Stimulated activated naive CD8-positive, alpha-beta T cell treated with anti-CD3 and anti-CD28 coated beads, Interleukin-15, Interleukin-2, amounts not matched to agents 100 U/mL and 50 U/mL, for 24 hours (primary cell): Measurements from ENCODE around the gene FAM193A.
"Not testable (repeated sequence)": the region's sequence is repeated elsewhere in the genome, so short reads cannot be mapped to it uniquely, and the experiment has no call there.

ENCODE experiments used
- ATAC-seq: fragments of 150-1000 bp; cut with Tn5 transposase; one replicate; pipeline ENCODE4 v1.10.0; 2021
- DNase-seq: peaks from one replicate; pipeline ENCODE4 v3.0.0; 2021

FAM193A gene

DNA sequence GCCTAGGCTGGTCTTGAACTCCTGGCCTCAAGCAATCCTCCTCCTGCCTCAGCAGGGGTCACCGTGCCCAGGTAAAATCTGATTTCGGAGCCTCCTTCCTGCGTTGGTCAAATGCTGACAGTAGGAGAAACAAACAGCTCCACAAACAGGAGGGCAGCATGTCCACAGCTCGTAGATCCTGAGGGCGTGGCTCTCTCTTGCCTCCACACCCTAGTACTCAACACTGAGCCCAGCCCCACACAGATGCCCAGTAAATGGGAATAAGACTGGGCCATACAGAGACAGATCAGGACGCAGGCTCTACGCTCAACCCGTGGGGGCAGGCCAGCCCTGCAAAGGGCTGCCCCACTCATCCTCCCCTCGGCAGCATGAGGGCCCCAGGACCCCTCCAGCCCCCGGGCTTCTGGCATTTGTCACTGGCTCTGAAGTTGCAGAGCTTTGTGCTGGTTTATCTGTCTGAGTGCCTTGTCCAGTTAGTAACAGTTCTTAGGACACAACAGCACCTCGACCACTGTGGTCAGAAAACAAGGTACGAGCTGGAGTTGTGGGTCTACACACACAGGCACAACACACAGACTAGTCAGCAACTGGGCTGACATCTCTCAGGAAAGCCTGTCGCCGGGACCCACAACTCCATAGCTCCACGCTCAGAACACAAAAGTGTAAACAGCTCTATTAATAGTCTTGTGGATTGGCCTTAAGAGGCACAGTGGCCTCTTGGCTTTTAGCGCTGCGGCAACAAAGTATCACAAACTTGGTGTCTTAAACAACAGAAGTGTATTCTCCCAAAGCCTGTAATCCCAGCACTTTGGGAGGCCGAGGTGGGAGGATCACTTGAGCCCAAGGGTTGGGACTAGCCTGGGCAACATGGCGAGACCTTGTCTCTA, 214.5 kb downstream of the FAM193A start:
- no peak for ATAC-seq
- DNase-seq = no peak

GRCh38 chr4:2753436-2753835, 217.0 kb downstream of the FAM193A start:
- DNase-seq (no peak), ATAC-seq (no peak)

GRCh38 chr4:2754848-2755819, 218.7 kb downstream of the FAM193A start:
- no peak for DNase-seq
- ATAC-seq = no peak

DNA sequence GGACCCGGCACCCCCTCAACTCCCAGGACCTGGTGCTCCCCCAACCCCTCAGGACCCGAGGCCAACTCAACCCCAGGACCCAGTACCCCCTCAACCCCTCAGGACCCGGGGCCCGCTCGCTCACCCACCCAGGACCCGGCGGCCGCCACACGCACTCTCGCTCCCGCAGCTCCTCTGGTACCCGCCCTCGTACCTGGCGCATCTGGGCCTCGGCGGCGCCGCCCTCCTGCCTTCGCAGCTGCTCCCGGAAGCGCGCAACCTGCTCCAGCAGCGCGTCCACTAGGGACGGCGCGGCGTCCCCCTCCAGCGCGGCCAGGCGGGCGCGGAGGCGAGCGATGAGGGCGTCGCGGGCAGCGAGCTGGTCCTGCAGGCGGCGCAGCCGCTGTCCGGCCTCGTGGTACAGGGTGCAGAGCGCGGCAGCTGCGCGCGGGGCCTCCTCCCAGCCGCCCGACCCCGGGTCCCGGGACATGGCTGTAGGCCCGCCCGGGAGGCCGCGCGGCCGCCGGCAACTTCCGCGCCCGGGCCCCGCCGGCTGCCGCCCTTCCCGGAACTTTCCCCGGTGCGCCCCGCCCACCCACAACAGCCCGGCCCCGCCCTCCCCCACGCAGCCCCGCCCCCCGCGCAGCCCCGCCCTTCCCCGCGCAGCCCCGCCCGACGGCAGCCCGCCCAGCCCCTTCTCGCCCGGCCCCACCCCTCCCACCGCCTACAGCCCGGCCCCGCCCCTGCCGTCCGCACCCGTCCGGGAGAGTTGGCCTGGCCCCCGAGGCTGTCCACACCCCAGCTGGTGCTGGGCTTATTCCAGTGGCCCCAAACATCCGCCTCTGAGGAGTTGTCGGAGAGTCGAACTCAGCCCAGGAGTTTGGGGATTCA, 219.6 kb downstream of the FAM193A start, which contains the start of gene TNIP2:
Gene TNIP2 (minus strand): TSS at position 516 of the 870 bp plus-strand sequence. CDS start 47 bp downstream, at position 469.
- ATAC-seq = peak; percentile 81
- peak; percentile 84 for DNase-seq

GRCh38 chr4:2756691-2757350, 220.4 kb downstream of the FAM193A start:
- DNase-seq (no peak), ATAC-seq (no peak)

DNA sequence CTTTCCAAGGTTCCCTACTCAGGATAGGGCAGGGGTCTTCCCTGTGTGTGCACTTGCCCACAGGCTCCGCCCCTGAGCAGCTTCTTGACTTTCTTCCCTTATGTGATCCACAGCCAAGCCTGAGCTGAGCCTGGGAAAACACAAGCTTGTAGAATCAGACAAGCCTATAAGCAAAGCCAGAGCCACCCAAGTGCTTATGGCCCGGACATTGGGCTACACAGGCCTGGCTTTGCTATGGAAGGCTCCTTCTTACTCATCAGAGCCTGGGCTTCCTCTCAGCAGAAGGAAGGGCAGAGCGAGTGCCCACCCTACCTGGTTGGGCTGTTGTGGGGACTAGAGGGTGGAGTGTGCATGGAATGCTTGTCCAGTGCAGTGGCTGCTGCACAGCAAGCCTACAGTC, 221.0 kb downstream of the FAM193A start:
- ATAC-seq = no peak

GRCh38 chr4:2761035-2761923, 224.8 kb downstream of the FAM193A start:
- no peak for ATAC-seq
- peak; percentile 40 for DNase-seq

More for the DNA sequence above, 221.0 kb downstream of the FAM193A start:
- no peak for DNase-seq

DNA sequence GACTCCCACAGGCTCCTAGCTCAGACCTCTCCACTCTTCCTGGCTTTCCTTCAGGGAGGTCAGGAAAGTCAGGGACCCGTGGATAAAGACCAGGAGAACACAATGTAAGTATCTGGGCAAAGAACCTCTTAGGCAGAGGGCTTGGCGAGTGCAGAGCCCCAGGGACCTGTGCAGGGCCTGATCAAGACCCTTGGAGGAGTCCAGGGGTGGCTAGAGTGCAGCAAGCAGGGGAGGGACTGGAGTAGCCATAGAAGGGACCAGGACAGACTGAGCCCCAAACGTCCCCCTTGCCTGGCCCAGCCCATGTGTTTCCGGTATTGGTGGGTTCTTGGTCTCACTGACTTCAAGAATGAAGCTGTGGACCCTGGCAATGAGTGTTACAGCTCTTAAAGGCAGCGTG, 225.6 kb downstream of the FAM193A start:
- no peak for DNase-seq
- ATAC-seq = no peak

- DNase-seq, ATAC-seq: not testable (repeated sequence)
Observed at GRCh38 chr4:2762486-2763370, 226.3 kb downstream of the FAM193A start.

GRCh38 chr4:2763511-2763967, 227.1 kb downstream of the FAM193A start:
- no peak for ATAC-seq

DNA sequence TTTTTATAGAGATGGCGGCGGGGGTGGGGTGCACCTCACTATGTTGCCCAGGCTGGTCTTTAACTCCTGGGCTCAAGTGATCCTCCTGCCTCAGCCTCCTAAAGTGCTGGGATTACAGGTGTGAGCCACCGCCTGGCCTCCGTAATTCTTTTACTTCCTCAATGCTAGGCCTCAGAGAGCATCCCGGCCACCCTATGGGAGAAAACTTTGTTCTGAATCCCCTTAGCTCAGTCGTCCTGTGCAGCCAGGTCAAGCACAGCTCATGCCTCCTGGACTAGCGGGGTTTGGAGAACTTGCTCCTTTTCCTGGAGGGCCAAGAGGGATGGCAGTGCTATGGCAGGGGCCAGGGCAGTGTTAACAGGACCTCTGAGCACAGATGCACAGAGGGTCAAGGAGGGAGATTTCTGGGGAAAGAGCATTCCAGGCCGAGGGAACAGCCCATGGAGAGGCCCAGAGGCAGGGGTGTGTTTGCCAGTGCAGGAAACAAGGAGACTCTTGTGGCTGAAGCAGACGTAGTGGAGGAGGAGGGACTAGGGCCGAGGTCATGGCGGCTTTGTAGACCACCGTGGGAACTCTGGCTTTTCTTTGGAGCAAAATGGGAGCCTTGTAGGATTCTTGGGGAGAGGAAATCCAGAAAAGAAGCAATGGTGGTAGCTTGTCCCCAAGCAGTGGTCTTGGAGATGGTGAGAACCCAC, 229.5 kb downstream of the FAM193A start:
- ATAC-seq = no peak
- DNase-seq = no peak

More at GRCh38 chr4:2763511-2763967, 227.1 kb downstream of the FAM193A start:
- no peak for DNase-seq

DNA sequence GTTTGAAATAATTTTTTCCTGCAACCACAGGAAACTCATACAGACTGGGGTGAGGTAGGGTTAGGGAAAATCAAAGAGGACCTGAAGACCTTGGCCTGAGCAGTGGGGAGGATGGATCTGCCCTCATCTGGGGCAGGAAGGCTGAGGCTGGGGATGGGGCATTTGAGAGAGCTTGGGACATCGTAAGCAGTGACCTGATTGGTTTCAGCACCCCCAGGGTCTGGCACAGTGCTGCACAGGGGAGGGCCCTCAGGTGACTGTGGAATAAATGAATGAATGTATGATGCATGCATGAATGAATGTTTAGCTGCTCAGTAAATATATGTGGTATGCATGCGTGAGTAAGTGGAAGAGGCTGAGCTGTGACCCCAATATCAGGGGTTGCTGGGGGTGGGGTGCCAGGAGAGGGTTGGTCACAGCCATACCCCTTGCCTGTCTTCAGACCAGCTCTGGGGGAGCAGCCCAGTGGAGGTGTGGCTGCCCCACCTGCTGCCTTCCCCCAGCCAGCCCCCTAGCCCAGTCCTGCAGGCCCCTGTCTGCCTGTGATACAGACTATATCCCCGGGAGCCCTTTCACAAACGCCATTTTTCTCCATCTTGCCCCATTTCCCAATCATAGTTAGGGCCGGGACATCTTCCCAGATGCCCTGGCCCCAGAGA, 230.7 kb downstream of the FAM193A start:
- ATAC-seq (no peak), DNase-seq (no peak)

GRCh38 chr4:2767705-2768074, 231.2 kb downstream of the FAM193A start:
- ATAC-seq (no peak), DNase-seq (no peak)

DNA sequence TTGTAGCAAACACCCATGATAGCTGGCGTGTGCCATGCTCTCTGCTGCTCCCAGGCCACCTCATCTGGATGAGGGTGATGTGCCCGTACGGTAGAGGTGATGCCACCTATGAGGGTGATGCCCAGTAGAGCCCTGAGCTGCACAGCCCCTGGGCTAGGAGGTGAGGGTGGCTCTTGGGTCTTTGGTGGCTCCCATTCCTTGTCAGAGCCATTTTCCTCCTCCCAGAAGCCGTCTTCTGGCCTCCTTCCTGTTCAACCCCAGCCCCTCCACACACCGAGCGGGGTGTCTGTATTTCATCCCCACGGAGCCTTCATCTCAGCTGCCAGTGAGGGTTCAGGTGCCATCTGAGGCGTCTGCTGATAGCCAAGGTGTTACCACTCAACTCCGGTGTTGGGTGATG, 231.7 kb downstream of the FAM193A start:
- DNase-seq (no peak), ATAC-seq (no peak)

- DNase-seq (no peak), ATAC-seq (no peak)
Observed at GRCh38 chr4:2768921-2769336, 232.5 kb downstream of the FAM193A start.

DNA sequence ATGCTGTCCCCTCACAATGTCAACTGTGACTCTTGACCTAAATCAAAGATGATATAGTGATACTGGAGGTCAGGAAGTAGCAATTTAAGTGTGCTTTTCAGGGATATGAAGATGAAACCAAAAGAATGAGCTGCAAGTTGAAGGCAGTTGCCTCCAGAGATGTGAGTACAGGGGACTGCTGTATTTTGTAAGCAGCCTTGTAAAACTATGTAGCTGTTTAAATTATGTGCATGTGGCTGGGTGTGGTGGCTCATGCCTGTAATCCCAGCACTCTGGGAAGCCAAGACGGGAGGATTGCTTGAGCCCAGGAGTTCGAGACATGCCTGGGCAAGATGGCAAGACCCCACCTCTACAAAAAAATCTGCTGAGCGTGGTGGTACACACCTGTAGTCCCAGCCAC, 234.8 kb downstream of the FAM193A start:
- no peak for ATAC-seq
- DNase-seq = no peak

DNA sequence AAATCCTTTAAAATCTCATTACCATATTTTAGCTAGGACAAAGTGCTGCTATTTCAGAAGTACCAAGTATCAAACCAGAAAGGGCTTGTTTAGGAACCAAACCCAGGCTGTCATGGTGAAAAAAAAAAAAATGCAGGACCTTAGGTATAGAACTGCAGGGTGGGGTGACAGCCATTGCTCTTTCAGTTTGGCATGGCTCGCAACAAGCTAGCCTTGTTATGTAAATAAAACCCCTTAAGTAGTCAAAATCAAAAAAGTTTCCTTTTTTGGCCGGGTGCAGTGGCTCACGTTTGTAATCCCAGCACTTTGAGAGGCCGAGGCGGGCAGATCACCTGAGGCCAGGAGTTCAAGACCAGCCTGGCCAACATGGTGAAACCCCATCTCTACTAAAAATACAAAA, 244.2 kb downstream of the FAM193A start:
- not testable (repeated sequence) for DNase-seq, ATAC-seq

- DNase-seq = no peak
- no peak for ATAC-seq
Observed at GRCh38 chr4:2781911-2782310, 245.5 kb downstream of the FAM193A start.
